HG02623 (cell line): ENCODE results near the gene PTRH1.

Experiments
- ATAC-seq: cut with Tn5 transposase; IDR thresholded peaks from one replicate; pipeline ENCODE4 v1.9.1; 2021; ENCODE audit warnings: moderate library complexity; ENCODE audit not compliant: unreplicated experiment

PTRH1 gene

DNA sequence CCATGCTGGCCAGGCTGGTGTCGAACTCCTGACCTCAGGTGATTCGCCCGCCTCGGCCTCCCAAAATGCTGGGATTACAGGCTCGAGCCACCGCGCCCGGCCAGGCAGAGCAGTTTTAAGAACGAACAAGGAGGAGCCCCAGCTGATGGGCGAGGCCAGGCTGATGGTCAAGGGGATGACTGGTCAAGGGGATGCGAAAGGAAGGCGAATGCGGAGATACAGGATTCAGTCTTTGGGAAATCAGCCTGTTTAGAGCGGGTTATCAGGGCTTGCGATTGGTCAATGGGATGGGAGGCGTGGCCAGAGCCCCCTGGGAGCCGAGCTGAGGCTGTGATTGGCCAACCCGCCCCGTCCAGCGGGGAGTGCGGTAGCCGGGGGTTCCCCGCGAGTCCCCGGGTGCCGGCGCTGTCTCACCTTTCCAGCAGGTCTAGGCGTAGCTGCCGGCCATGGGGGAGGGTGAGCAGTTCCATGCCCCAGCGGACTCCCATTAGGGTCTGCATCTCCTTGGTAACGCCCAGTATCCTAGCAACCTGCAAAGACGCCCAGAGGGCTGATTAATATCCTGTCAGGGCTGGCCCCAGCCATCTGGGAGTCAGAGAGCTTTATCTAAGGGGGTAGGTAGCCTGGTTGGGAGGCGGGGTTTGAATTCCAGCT is 27.1 kb upstream of the PTRH1 start:
- no peak for ATAC-seq

GRCh38 chr9:127741831-127742434 is 26.5 kb upstream of the PTRH1 start:
- ATAC-seq: no peak

DNA sequence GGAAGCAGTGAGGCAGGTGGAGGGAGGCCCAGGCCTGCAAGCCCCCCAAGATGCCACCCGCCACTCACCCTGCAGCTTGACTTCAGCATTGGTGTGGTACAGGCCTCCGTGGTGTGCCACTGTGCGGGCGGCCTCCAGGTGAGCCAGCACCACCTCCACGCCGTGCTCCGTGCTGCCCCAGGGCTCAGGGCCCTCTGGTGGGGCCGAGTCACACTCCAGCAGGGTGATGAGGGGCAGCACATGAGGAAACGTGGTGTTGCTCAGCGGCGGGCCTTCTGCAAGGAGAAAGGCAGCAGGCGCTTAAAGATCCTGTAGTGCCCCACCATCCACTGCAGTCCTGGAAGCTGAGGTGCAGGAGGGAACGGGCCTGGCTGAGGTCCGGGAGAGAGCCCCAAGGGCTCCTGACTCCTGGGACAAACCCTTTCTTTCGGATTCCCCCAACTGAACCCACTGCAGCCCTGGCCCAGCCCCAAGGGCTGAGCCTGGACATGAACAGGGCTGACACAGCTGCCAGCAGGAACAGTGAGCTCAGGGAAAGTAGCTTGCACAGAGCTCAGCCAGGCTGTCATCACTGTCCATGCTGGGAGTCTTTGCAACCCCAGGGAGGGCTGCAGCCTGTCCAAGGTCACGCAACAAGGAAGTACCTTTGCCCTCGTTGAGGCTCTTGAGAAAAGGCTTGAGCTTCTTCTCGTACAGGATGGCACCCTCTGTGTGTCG is 24.3 kb upstream of the PTRH1 start:
- no peak for ATAC-seq

GRCh38 chr9:127738666-127739065 is 23.2 kb upstream of the PTRH1 start:
- ATAC-seq: no peak

- peak; percentile 2 for ATAC-seq
These were observed 20.2 kb upstream of the PTRH1 start for GRCh38 chr9:127735530-127736185.

DNA sequence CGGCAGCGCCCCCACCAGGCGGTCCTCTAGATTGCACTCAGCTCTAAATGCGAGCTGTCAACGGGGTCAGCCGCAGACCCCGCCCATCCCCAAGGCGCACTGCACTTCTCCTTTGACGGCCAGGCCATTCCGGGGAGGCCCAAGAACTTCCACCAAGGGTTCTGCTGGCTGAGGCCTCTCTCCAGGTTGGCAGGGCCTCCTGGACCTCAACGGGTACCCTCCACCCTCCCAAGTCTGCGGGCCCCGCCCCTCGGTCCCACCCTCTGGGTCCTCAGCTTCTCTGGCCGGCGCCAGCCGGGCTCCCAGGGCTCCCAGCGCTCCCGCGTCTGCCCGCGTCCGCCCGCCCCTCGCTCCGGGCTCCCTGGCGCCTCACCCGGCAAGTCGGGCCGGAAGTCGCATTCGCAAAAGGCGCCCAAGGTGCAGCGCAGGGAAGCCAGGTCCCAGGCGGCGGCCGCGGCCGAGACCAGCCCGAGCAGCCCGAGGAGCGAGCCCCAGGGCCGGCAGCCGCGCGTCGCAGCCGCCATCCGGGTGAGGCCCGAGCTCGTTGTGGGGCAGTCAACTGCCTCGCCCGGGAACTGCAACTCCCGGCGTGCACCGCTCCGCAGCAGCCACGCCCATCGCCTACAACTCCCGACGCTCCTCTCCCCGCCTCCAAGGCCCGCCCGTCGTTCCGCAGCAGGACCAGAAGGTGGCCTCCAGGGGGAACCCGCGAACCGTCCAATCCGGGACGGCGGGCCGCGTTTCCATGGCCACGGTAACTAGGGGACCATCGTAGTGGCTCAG is 19.5 kb upstream of the PTRH1 start, which contains the start of gene TOR2A:
TOR2A (minus strand) TSS at position 548 of the 783 bp plus-strand sequence; CDS start at position 524, 24 bp downstream.
- ATAC-seq: peak; percentile 81

- no peak for ATAC-seq
These were observed 18.8 kb upstream of the PTRH1 start for GRCh38 chr9:127734247-127734746.

GRCh38 chr9:127733614-127734013 is 18.2 kb upstream of the PTRH1 start:
- no peak for ATAC-seq

- no peak for ATAC-seq
These were observed 17.0 kb upstream of the PTRH1 start for GRCh38 chr9:127732444-127732843.

GRCh38 chr9:127731938-127732337 is 16.5 kb upstream of the PTRH1 start:
- ATAC-seq: no peak

DNA sequence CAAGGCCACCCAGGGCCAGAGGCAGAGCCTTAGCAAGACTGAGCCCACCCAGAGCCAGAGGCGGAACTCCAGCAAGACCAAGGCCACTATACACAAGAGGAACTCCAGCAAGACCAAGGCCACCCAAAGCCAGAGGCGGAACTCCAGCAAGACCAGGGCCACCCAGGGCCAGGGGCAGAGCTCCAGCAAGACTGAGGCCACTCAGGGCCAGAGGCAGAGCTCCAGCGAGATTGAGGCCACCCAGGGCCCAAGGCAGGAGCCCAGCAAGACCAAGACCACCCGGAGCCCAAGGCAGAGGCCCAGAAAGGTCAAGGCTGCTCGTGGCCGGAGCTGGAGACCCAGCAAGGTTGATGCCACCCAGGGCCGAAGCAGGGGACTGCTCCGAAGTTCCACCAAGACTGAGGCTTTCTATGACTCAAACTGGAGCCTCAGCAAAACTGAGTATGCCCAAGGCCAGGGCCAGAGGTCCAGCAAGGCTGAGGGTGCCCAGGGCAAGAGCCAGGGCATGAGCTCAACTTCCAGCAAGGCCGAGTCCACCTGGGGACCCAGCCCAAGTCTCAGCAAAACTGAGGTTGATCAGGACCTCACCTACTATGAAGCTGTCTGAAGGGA is 15.4 kb upstream of the PTRH1 start:
- ATAC-seq: no peak

DNA sequence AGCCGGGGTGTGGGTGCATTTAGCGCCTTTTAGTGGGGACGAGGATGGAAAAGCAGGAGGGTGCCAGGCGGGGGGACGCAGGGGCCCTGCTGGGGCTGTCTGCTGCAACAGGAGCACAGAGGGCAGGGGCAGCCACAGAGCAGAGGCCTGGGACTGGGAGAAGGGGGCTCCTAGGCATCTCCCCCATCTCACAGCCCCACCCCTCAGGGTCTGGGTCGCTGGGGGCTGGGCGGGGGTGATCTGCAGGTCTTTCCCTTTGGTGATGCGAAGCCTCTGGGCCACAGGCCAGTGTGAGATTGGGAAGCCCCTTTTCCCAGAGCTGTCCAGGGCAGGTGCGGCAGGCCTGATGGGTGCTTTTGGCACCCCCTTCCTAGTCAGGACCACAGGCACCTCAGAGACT is 14.8 kb upstream of the PTRH1 start:
- no peak for ATAC-seq

DNA sequence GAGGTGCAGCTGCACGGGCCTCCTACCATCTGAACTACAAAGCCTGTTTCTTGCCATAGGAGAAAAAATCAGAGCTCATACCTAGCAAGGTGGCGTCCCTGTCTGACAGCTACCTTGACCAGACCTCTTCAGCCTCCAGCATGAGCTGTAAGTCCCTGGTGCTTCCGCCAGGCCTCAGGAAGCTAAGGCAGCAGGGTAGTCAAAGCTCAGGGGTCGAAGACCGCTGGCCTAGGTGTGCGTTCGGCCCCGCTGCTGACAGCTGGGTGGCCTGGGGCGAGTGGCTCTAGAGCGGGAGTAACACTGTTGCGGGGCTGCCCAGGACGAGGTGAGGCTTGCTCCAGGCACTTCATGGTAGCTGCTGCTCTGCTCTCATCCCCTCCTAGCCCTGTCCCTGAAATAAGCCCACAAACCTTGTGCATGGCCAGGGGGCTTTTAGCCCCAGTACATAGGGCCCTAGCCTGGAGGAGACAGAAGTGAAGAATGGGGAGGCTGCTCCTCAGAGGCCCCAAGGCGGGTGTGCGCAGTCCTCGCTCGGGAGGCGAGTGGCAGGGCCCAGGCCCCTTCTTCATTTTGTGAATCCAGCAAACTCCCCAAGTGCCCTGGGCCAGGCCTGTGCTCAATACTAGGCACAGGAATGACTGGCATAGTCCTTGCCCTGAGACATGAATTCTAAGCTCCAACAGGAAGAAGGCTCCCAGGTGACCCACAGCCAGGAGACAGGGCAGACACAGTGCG is 14.2 kb upstream of the PTRH1 start:
- no peak for ATAC-seq

GRCh38 chr9:127728808-127729207 is 13.3 kb upstream of the PTRH1 start:
- no peak for ATAC-seq

DNA sequence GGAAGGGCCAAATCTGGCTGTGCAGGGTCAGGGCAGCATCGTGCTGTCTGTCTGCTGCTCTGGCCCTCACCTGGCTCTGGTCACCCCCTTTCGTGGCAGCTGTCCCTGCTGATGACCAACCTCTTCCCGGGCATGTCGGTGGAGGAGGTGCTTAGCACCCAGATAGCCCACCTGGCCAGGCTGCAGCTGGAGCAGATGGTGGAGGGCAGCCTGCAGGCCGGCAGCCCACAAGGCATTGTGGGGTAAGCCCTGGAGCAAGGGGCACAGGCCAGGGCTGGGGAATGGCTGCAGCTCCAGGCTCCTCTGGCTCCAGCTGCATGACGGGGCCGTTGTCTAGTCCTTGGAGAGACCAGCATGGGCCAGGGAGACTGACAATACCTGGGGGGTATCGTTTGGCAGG is 11.4 kb upstream of the PTRH1 start:
- no peak for ATAC-seq

GRCh38 chr9:127724012-127724411 is 8.5 kb upstream of the PTRH1 start:
- no peak for ATAC-seq

GRCh38 chr9:127723444-127723843 is 8.0 kb upstream of the PTRH1 start:
- ATAC-seq: no peak

DNA sequence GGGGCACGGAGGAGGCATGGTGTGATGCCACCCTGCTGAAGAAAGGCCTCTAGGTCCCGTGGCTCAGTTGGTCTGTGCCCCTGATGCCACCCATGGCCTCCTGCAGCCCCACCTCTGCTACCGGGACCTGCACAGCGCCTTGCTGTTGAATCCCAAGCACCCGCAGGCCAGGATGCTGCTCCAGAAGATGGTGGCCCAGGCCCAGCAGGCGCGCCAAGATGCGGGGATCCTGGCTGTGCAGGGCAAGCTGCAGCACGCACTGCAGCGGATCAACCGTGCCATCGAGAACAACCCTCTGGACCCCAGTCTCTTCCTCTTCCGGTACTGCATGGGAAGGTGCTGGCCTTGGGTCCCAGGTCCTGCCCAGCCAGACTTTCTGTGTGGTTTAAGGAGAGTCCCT is 7.5 kb upstream of the PTRH1 start:
- no peak for ATAC-seq

DNA sequence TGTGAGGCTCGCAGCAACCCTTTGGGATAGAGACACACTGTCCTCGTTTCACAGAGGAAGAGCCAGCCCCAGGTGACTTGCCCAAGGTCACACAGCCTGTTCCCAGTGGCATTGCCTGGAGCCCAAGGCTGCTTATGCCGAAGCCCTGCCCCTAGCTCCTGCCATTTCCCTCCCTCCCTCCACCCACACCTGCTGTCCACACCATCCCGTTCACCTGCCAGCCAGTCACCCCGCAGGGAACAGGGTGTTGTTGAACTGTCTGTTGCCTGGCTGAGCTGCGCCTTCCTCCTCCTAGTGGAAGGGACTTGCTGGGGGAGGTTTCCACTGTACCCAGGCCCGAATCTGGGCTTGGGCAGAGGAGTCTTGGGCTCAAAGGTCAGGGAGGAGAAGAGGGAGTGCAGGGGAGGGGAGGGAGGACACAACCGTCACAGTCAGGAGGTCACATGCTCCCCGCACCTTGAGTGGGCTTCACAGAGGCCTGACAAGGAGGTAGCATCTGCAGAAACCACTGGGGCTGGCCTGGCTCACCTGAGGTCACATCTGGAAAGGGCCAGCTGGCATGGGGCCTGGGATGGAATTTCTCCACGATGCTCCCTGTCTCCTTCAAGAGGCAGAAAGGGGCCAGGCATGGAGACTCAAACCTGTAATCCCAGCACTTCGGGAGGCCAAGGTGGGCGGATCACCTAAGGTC is 6.7 kb upstream of the PTRH1 start:
- ATAC-seq: no peak
